Measurements from ENCODE around the gene PEX12.

The PEX12 gene

GRCh38 chr17:35596530-35597233 lies 18.3 kb upstream of the PEX12 start:
- no peak for DNase-seq (ENCODE audit: low read depth)
- TF ChIP-seq CTCF (conservative IDR thresholded peaks at IDR 0.05; ENCODE audit: low read depth, low read length), result no peak
- H3K4me3 ChIP-seq (ENCODE audit: low read length), result no peak overlapping the region

GRCh38 chr17:35596072-35596471 lies 17.7 kb upstream of the PEX12 start:
- no peak for TF ChIP-seq CTCF (conservative IDR thresholded peaks at IDR 0.05; ENCODE audit: low read depth, low read length)

GRCh38 chr17:35588196-35588920 lies 10.0 kb upstream of the PEX12 start:
- peak overlapping the region; percentile 99 for H3K4me3 ChIP-seq (ENCODE audit: low read length)
- DNase-seq (ENCODE audit: low read depth), result peak; percentile 26
- no peak for TF ChIP-seq CTCF (conservative IDR thresholded peaks at IDR 0.05; ENCODE audit: low read depth, low read length)

More at GRCh38 chr17:35596072-35596471, 17.7 kb upstream of the PEX12 start:
- no peak overlapping the region for H3K4me3 ChIP-seq (ENCODE audit: low read length)
- no peak for DNase-seq (ENCODE audit: low read depth)

- DNase-seq (ENCODE audit: low read depth), result peak; percentile 80
- TF ChIP-seq CTCF (conservative IDR thresholded peaks at IDR 0.05; ENCODE audit: low read depth, low read length), result no peak
- H3K4me3 ChIP-seq (ENCODE audit: low read length), result peak within 1 kb of the TSS; percentile 99
These were observed 8.9 kb upstream of the PEX12 start, which contains the start of gene AP2B1 for GRCh38 chr17:35587074-35587961. TSS of gene AP2B1 (plus strand) at chr17:35587322. CDS start at chr17:35594031, 6,709 bp downstream.

GRCh38 chr17:35586569-35587073 lies 8.2 kb upstream of the PEX12 start:
- peak overlapping the region; percentile 99 for H3K4me3 ChIP-seq (ENCODE audit: low read length)
- DNase-seq (ENCODE audit: low read depth), result no peak
- no peak for TF ChIP-seq CTCF (conservative IDR thresholded peaks at IDR 0.05; ENCODE audit: low read depth, low read length)

GRCh38 chr17:35584061-35584460 lies 5.7 kb upstream of the PEX12 start:
- no peak for TF ChIP-seq CTCF (conservative IDR thresholded peaks at IDR 0.05; ENCODE audit: low read depth, low read length)
- no peak for DNase-seq (ENCODE audit: low read depth)
- no peak overlapping the region for H3K4me3 ChIP-seq (ENCODE audit: low read length)

Measured in retinal pigment epithelial cell (primary cell).